HG03039 (cell line): Measurements from ENCODE around the gene TMPRSS3.

ENCODE experiments used
- ATAC-seq: cut with Tn5 transposase; IDR thresholded peaks from one replicate; pipeline ENCODE4 v1.9.1; 2021; ENCODE audit warnings: mild to moderate bottlenecking, moderate library complexity; ENCODE audit not compliant: unreplicated experiment

The TMPRSS3 gene

GRCh38 chr21:42429021-42429420 lies 33.2 kb upstream of the TMPRSS3 start:
- no peak for ATAC-seq

GRCh38 chr21:42427809-42428419 lies 32.1 kb upstream of the TMPRSS3 start:
- no peak for ATAC-seq

- ATAC-seq, result no peak
Measured at GRCh38 chr21:42426876-42427480, 31.1 kb upstream of the TMPRSS3 start.

GRCh38 chr21:42426424-42426823 lies 30.6 kb upstream of the TMPRSS3 start:
- ATAC-seq, result no peak

- ATAC-seq, result no peak
Measured at GRCh38 chr21:42425591-42425990, 29.7 kb upstream of the TMPRSS3 start.

- no peak for ATAC-seq
Measured at GRCh38 chr21:42424914-42425541, 29.2 kb upstream of the TMPRSS3 start.

- ATAC-seq, result no peak
Measured at GRCh38 chr21:42423685-42424084, 27.8 kb upstream of the TMPRSS3 start.

- no peak for ATAC-seq
Measured at GRCh38 chr21:42423197-42423675, 27.4 kb upstream of the TMPRSS3 start.

- ATAC-seq, result no peak
Measured at GRCh38 chr21:42421018-42421793, 25.4 kb upstream of the TMPRSS3 start.

- no peak for ATAC-seq
Measured at GRCh38 chr21:42419845-42420244, 24.0 kb upstream of the TMPRSS3 start.

GRCh38 chr21:42418886-42419285 lies 23.0 kb upstream of the TMPRSS3 start:
- ATAC-seq, result no peak

- no peak for ATAC-seq
Measured at GRCh38 chr21:42417533-42417932, 21.7 kb upstream of the TMPRSS3 start.

GRCh38 chr21:42414928-42415769 lies 19.3 kb upstream of the TMPRSS3 start:
- ATAC-seq, result peak; percentile 58

GRCh38 chr21:42414553-42414927 lies 18.7 kb upstream of the TMPRSS3 start:
- no peak for ATAC-seq

- ATAC-seq, result no peak
Measured at GRCh38 chr21:42414066-42414465, 18.2 kb upstream of the TMPRSS3 start.

GRCh38 chr21:42413500-42413899 lies 17.6 kb upstream of the TMPRSS3 start:
- no peak for ATAC-seq

GRCh38 chr21:42413093-42413492 lies 17.2 kb upstream of the TMPRSS3 start:
- ATAC-seq, result no peak

- ATAC-seq, result no peak
Measured at GRCh38 chr21:42412636-42412933, 16.7 kb upstream of the TMPRSS3 start.

- ATAC-seq, result no peak
Measured at GRCh38 chr21:42411891-42412635, 16.2 kb upstream of the TMPRSS3 start.

GRCh38 chr21:42411197-42411869 lies 15.5 kb upstream of the TMPRSS3 start:
- no peak for ATAC-seq
